ENCODE data around the gene NTN1.

DNA sequence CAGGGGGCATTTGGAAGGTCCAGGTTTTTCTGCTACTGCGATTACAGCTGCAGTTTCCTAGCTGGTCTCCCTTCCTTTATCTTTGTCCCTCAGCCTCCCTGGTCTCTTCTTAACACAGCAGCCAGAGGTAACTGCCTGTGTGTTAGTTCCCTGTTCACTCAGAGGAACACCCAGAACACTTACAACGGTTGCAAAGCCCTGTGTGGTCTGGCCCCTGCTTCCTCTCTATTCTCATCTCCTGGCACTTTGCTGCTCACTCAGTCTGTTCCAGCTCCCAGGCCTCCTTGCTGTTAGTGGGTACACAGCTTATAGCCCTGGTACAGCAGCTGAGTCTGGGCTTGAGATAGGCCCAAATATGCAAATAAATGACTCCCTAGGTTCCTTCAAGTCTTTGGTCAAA, 16.4 kb downstream of the NTN1 start:
- TF ChIP-seq, protein P1, sequence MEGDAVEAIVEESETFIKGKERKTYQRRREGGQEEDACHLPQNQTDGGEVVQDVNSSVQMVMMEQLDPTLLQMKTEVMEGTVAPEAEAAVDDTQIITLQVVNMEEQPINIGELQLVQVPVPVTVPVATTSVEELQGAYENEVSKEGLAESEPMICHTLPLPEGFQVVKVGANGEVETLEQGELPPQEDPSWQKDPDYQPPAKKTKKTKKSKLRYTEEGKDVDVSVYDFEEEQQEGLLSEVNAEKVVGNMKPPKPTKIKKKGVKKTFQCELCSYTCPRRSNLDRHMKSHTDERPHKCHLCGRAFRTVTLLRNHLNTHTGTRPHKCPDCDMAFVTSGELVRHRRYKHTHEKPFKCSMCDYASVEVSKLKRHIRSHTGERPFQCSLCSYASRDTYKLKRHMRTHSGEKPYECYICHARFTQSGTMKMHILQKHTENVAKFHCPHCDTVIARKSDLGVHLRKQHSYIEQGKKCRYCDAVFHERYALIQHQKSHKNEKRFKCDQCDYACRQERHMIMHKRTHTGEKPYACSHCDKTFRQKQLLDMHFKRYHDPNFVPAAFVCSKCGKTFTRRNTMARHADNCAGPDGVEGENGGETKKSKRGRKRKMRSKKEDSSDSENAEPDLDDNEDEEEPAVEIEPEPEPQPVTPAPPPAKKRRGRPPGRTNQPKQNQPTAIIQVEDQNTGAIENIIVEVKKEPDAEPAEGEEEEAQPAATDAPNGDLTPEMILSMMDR (IDR thresholded peaks at IDR 0.05): no peak
- no peak for TF ChIP-seq EP300 (IDR thresholded peaks at IDR 0.05)

All from gastroesophageal sphincter (tissue), 3 donors.